Esophagus squamous epithelium (tissue), 5 donors: ENCODE measurements around the gene DIMT1. TPM values are rescaled to one million over a fixed set of nuclear protein-coding genes. Genes with fewer than 3 reads are reported as not detected.

ENCODE experiments used
- DNase-seq: peaks from one replicate; lab custom pipeline; 2025; lab: John Stamatoyannopoulos, UW
- H3K27ac ChIP-seq, 4 donors: fragments of 200-600 bp; sonication (generic); one replicate each; pipeline ENCODE4 v1.5.1; 2016 to 2019; ENCODE audit warnings: mild to moderate bottlenecking in 1 of 4
- H3K27me3 ChIP-seq, 4 donors: fragments of 200-600 bp; sonication (generic); 1 replicate in 3 of 4; 2 replicates in 1 of 4; pipeline versions ENCODE4 v1.5.1 to v1.6.0; 2017 to 2021; ENCODE audit warnings: antibody characterized with exemption in 1 of 4
- H3K36me3 ChIP-seq, 3 donors: fragments of 200-600 bp; sonication (generic); one replicate each; pipeline ENCODE4 v1.5.1; 2016 to 2019
- H3K4me1 ChIP-seq, 3 donors: fragments of 200-600 bp; sonication (generic); one replicate each; pipeline ENCODE4 v1.5.1; 2017 to 2019
- H3K4me3 ChIP-seq, 4 donors: fragments of 200-600 bp; sonication (generic); 1 replicate in 3 of 4; 2 replicates in 1 of 4; pipeline ENCODE4 v1.5.1; 2016 to 2019; ENCODE audit warnings: mild to moderate bottlenecking in 2 of 4, moderate library complexity in 1 of 4
- H3K9me3 ChIP-seq, 3 donors: fragments of 200-600 bp; sonication (generic); one replicate each; pipeline ENCODE4 v1.5.1; 2016 to 2019
- CTCF ChIP-seq, 6 experiments: fragments of 450-650 bp in 4 of 6; fragments of 200-600 bp in 2 of 6; sonication (generic) in 2 of 6; IDR thresholded peaks; one replicate each; pipeline ENCODE4 v1.5.1; 2016 to 2019; ENCODE audit warnings: antibody characterized with exemption in 6 of 6, mild to moderate bottlenecking in 4 of 6, moderate library complexity in 4 of 6
- POLR2A ChIP-seq, 4 donors: fragments of 450-650 bp; IDR thresholded peaks; one replicate each; pipeline ENCODE4 v1.6.1; 2017; ENCODE audit warnings: antibody characterized with exemption in 4 of 4, mild to moderate bottlenecking in 4 of 4, moderate library complexity in 3 of 4
- WGBS, 2 donors: methylation state at CpG; one replicate each; pipeline ENCODE4 v1.1.5; 2018; 5-methylcytosine and 5-hydroxymethylcytosine counted together
- intact Hi-C: fragments of 100-400 bp; cut with DNase I; formaldehyde crosslinking; loops from one replicate; pipeline ENCODE4 v1.15.0; 2022
- total RNA-seq, 4 donors: library from RNA; depleted of rRNA; stranded (reverse); fragments of >200 nt; gene quantifications; one replicate each; pipeline ENCODE4 v1.1.0, GENCODE V29; 2016
- donor health status: DM: yes; HTN: yes; CAD: no.

DIMT1 gene
- total RNA-seq, 4 donors from 2014 or later = 18.8 to 38.5 (median 26.8) TPM

- Histone ChIP-seq H3K4me1 (no peaks in the 10 kb centered on the region), H3K9me3 (no peaks in the 10 kb centered on the region), H3K4me3 (no peak overlapping the region), H3K27ac (no peak overlapping the region), H3K27me3 (no peaks in the 10 kb centered on the region), H3K36me3 (peaks cover 0 to 77% (median 5%) of the 10 kb centered on the region in 3 donors)
- intact Hi-C loops = no loop called here
- DNase-seq = no peak
- no peak for TF ChIP-seq CTCF (IDR thresholded peaks at IDR 0.05)
- no peak for TF ChIP-seq POLR2A (IDR thresholded peaks at IDR 0.05)
- WGBS, 2 donors = 95% methylated on average over 3 of the region's 3 CpGs
Measured at GRCh38 chr5:62373382-62373781, 30.3 kb downstream of the DIMT1 start.

- no peak for DNase-seq
- WGBS, 2 donors = 89 to 91% methylated on average over 3 of the region's 3 CpGs
- no peaks in the 10 kb centered on the region for H3K27me3 ChIP-seq
- no peak overlapping the region for H3K4me3 ChIP-seq
- no peak for TF ChIP-seq CTCF (IDR thresholded peaks at IDR 0.05)
- TF ChIP-seq POLR2A (IDR thresholded peaks at IDR 0.05) = no peak
- intact Hi-C loops = no loop called here
- H3K36me3 ChIP-seq = peaks cover 0 to 77% (median 4%) of the 10 kb centered on the region in 3 donors
- H3K4me1 ChIP-seq = no peaks in the 10 kb centered on the region
- no peak overlapping the region for H3K27ac ChIP-seq
- no peaks in the 10 kb centered on the region for H3K9me3 ChIP-seq
Measured at GRCh38 chr5:62372600-62372999, 31.1 kb downstream of the DIMT1 start.

GRCh38 chr5:62371409-62371808, 32.3 kb downstream of the DIMT1 start:
- H3K27me3 ChIP-seq = no peaks in the 10 kb centered on the region
- DNase-seq = no peak
- no peak overlapping the region for H3K27ac ChIP-seq
- no peaks in the 10 kb centered on the region for H3K4me1 ChIP-seq
- H3K4me3 ChIP-seq = no peak overlapping the region
- H3K36me3 ChIP-seq = peaks cover 0 to 78% (median 6%) of the 10 kb centered on the region in 3 donors
- TF ChIP-seq POLR2A (IDR thresholded peaks at IDR 0.05) = no peak
- TF ChIP-seq CTCF (IDR thresholded peaks at IDR 0.05) = no peak
- intact Hi-C loops = no loop called here
- no peaks in the 10 kb centered on the region for H3K9me3 ChIP-seq

GRCh38 chr5:62369039-62369438, 34.7 kb downstream of the DIMT1 start:
- WGBS, 2 donors = 89 to 93% methylated on average over 2 of the region's 2 CpGs
- Histone ChIP-seq H3K36me3 (peaks cover 8 to 78% (median 24%) of the 10 kb centered on the region in 3 donors), H3K27ac (no peak overlapping the region), H3K4me1 (no peaks in the 10 kb centered on the region), H3K4me3 (no peak overlapping the region), H3K9me3 (no peaks in the 10 kb centered on the region), H3K27me3 (no peaks in the 10 kb centered on the region)
- no peak for TF ChIP-seq CTCF (IDR thresholded peaks at IDR 0.05)
- no peak for TF ChIP-seq POLR2A (IDR thresholded peaks at IDR 0.05)
- no peak for DNase-seq
- intact Hi-C loops = no loop called here

- no peak overlapping the region for H3K27ac ChIP-seq
- H3K9me3 ChIP-seq = no peaks in the 10 kb centered on the region
- intact Hi-C loops = no loop called here
- H3K4me3 ChIP-seq = no peak overlapping the region
- TF ChIP-seq POLR2A (IDR thresholded peaks at IDR 0.05) (no peak), CTCF (IDR thresholded peaks at IDR 0.05) (no peak)
- H3K36me3 ChIP-seq = peaks cover 8 to 96% (median 33%) of the 10 kb centered on the region in 3 donors
- H3K4me1 ChIP-seq = no peaks in the 10 kb centered on the region
- DNase-seq = no peak
- no peaks in the 10 kb centered on the region for H3K27me3 ChIP-seq
- 96 to 97% methylated on average over 3 of the region's 3 CpGs for WGBS, 2 donors
Measured at GRCh38 chr5:62362701-62363100, 41.0 kb downstream of the DIMT1 start.
